HG02588 (cell line): ENCODE measurements around the gene DOCK10.
A peak's percentile ranks its signal among the peaks of the same experiment; 100 is the strongest.
"Not testable (repeated sequence)": the region's sequence is repeated elsewhere in the genome, so short reads cannot be mapped to it uniquely, and the experiment has no call there.

Experiments
- ATAC-seq: cut with Tn5 transposase; IDR thresholded peaks from one replicate; pipeline ENCODE4 v1.9.1; 2021; ENCODE audit warnings: mild to moderate bottlenecking, moderate library complexity; ENCODE audit not compliant: unreplicated experiment

The DOCK10 gene

GRCh38 chr2:224951723-224952481 lies 90.4 kb downstream of the DOCK10 start:
- peak; percentile 32 for ATAC-seq

GRCh38 chr2:224948859-224949258 lies 93.4 kb downstream of the DOCK10 start:
- no peak for ATAC-seq

GRCh38 chr2:224948005-224948404 lies 94.3 kb downstream of the DOCK10 start:
- ATAC-seq: no peak

DNA sequence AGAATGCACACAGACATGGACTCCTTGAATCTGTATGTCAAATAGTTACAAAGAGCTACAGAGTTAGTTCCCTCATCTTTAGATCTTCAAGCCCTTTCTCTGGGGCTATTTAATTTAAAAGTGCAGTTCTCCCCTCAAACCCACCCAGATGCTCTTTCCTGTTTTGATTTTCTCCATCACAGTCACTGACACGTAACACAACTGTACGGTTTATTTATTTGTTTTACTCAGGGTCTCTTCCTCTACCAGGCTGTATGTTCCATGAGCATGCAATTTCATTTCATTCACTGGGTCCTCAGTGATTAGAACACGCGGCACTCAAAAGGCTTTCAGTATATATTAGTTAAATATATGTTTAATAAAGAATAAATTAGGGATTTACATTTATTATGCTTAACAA lies 94.7 kb downstream of the DOCK10 start:
- no peak for ATAC-seq

DNA sequence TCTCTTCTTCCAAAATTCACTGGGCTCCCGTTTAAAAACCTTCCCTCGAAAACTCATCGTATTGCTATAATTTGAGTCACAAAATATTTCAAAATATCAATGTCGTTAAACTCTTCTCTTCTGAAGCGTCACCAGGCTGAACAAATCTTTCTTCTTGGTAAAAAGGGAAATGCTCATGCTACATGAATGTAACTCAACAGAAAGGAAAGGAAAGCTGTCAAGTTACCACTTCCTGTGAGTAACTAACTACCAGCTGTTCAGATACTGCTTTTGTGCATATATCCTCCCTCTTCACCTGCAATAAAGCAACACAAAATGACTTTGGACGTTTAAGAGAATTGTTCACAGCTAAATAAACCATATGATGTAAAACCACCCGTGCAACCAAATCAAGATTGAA lies 95.4 kb downstream of the DOCK10 start:
- peak; percentile 70 for ATAC-seq

DNA sequence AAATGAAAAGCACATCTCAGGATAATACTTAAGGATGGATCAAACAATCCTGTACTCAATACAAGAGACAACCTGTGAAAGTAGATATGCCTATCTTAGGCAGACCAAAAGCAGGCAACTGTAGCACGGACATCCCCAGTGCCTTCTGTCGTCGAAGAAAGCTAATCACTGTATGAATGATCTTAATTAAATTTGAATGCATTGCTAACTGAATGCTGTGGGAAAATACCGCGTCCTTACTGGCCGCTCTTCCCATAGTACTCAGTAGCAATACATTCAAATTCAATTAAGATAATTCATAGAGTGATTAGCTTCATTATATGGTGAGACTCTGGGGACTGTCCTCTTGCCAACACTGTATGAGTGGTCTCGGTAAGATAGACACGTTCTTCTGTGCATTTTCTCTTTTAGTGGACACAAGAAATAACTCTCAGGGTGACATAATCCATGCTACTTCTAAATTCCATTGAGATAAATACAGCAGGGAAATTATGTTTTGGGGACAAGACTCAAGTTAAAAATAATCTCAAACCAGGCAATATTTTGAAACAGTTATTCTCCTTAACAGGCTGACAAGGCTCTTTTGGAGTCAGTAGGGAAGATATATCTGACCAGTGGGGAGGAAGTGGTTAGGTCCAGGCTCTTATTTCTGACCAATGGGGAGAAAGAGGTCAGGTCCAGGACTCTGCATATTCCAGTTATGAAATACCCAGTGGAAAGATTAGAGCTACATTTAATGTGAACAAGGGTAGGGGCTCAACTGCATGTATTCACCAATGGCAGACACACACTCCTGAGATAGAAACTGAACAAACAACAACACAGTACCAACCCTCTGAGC lies 97.3 kb downstream of the DOCK10 start:
- no peak for ATAC-seq

DNA sequence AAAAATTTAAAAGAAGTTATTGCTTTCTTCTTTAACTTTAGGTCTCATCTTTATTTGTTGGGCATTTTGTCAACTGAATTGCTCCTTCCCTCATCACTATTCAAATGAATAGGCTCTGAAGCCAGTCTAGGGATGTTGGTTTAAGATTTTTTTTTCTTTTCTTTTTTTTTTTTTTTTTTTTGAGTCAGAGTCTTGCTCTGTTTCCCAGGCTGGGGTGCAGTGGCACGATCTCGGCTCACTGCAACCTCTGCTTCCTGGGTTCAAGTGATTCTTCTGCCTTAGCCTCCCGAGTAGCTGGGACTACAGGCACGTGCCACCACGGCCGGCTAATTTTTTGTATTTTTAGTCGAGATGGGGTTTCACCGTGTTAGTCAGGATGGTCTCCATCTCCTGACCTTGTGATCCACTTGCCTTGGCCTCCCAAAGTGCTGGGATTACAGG lies 98.6 kb downstream of the DOCK10 start:
- ATAC-seq: not testable (repeated sequence)

GRCh38 chr2:224941960-224942359 lies 100.3 kb downstream of the DOCK10 start:
- no peak for ATAC-seq

GRCh38 chr2:224940618-224941017 lies 101.7 kb downstream of the DOCK10 start:
- no peak for ATAC-seq

DNA sequence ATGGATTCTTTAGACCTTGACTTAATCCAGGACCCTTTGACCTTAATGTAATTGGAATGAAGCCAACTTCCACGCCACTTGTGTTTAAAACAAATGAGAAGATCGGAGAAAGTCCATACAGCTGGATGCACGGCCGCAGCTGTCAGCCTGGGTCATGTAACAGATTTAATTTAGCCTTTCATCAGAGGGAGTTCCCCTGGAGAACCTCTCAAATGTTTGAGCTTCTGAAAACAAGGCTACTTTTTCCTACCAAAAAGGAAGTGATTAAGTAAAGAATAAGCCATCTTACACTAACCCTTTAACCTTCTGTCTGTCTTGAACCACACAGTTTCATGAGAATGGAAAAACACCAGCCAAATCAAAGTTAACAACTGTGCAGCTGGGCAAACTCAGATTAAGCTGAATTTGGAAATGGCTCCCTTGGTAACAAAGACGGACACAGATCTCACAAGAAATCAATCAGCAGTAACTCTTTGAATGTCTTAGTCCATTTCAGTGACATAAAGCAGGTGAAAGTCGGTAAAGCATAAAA lies 103.6 kb downstream of the DOCK10 start:
- peak; percentile 49 for ATAC-seq

DNA sequence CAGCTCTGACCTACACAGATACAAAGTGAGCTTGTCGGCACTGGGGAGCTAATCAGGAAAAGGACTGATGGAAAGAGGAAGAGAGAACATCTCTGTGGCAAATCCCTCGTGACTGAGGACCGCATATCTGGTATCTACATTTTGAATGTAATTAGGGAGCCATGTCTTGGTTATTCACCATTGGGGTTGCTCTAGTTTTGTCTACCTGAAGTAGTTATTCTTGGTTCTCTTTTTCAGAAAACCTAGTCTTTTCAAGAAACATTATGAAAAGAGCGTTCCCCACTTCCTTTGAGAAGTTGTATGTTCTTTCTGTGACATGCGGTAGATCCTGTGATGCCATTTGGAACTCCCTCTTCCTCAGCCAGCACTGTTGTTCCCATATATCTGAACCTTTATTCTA lies 104.4 kb downstream of the DOCK10 start:
- ATAC-seq: peak; percentile 83

GRCh38 chr2:224934526-224935188 lies 107.6 kb downstream of the DOCK10 start:
- no peak for ATAC-seq

DNA sequence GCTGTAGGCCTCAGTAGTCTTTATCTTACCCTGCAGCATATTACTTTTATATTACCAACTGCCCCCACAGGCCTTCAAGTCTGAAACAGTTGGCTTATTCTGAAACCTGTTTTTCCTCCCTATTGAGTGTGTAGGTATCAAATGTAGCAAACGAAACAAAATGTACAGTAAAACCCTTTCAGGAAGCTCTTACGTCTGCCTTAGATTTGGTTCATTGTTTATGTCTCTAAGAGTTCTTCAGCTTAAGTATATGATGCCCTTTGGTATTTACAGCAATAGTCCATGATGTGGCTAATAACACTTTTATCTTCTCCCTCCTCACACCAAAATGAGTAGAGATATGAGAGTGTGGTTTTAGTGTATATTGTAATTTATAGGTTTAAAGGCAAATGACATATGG lies 108.8 kb downstream of the DOCK10 start:
- no peak for ATAC-seq

DNA sequence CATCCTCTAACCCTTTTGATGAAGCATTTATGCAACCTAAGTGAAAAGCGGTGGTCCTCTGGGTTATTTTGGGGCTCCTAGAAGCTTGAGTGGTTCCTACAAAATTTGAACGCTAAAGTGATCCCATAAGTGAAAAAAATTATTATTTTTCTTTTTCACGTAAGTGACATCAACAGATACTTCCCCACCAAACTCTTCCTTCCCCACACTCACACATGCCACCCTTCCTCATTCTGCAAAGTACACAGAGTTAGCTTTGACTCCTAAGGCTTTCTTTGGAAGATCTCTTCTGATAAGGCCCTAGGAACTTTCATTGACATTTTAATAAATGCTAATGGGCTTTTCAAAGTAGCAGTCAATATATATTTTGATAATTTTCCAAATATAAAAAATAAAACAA lies 109.7 kb downstream of the DOCK10 start:
- ATAC-seq: no peak

DNA sequence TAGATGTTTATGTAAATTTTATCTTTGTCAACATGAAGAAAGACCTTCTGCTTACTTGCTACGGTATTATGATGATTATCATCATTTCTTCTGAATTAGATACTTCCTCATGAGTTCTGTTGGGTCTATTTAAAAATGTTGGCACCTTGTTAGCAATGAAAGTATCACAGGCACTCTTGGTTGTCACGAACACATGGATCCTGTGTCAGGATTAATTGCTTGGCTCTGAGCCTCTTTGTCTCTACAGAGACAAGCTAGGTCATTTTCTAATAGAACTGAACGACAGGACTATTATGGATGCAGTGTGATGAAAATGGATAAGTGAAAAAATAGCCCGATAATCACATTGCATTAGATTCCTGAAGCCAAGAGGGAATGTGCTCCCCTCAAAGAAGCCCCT lies 110.3 kb downstream of the DOCK10 start:
- no peak for ATAC-seq

- no peak for ATAC-seq
These were observed 111.3 kb downstream of the DOCK10 start for GRCh38 chr2:224930990-224931389.

- no peak for ATAC-seq
These were observed 112.1 kb downstream of the DOCK10 start for GRCh38 chr2:224930124-224930523.

DNA sequence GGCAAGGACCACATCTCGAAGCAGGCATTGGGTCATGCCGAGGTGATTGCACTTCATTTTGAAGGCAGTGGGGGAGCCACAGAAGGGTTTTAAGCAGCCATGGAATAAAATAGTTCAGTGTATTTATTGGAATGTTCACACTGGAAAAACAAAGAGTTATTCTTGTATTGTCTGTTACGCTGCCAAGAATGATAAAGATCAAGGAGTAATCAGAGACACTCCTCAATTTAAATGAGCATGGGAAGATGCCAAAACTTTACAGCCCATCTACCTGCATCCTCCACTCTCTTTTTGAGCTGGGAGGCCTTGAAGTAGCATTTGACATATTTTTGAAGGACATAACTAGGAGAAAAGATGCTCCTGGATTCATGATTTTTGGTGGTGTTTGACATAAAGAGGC lies 112.8 kb downstream of the DOCK10 start:
- no peak for ATAC-seq

- no peak for ATAC-seq
These were observed 114.6 kb downstream of the DOCK10 start for GRCh38 chr2:224927646-224928173.

GRCh38 chr2:224927011-224927410 lies 115.3 kb downstream of the DOCK10 start:
- no peak for ATAC-seq

DNA sequence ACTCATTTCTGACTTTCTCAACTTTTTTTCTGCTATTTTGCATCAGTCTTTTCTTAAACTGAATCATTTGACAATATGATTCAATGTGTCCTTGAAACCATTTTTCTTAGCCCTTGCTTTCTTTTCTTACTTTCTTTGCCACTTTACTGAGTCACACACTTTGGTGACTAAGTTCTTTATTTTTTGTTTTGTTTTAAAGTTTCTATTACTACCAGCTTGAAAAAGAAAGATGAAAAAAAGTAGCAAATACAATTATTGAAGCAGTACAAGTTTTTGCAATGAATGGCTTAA lies 116.5 kb downstream of the DOCK10 start:
- ATAC-seq: peak; percentile 36
